ENCODE results near the gene AIFM3.

GRCh38 chr22:21009638-21010425 is 42.8 kb downstream of the AIFM3 start:
- TF ChIP-seq CTCF (IDR thresholded peaks at IDR 0.05) (no peak), EZH2 (IDR thresholded peaks at IDR 0.05; ENCODE audit: borderline replicate concordance, insufficient read depth, low read depth, low read length, poor library complexity, severe bottlenecking) (no peak)
